HEK293 (cell line): ENCODE results near the gene IL6R.

Source experiments
- CTCF ChIA-PET: fragments of 350-600 bp; formaldehyde crosslinking; extraction: SDS; loops from one replicate; lab custom pipeline; 2021; ENCODE audit warnings: antibody characterized with exemption; lab: Yijun Ruan, JAX
- POLR2A ChIA-PET: fragments of 300-600 bp; formaldehyde crosslinking; extraction: SDS; loops from one replicate; lab custom pipeline; 2020; ENCODE audit warnings: antibody characterized with exemption, inconsistent platforms; lab: Yijun Ruan, JAX
- H3K27ac ChIP-seq: fragments of 200-500 bp; sonication (Bioruptor generic); 2 replicates; pipeline ENCODE4 v1.5.1; 2014; ENCODE audit warnings: low read depth, low read length, control low read depth, inconsistent platforms; ENCODE audit errors: extremely low read depth
- H3K36me3 ChIP-seq, 2 experiments: fragments of 200-500 bp in 1 of 2; sonication (Bioruptor generic) in 1 of 2; 1 replicate in 1 of 2; 2 replicates in 1 of 2; pipeline ENCODE4 v1.5.1; 2014 to 2017; ENCODE audit warnings: inconsistent platforms in 2 of 2, low read length in 2 of 2; ENCODE audit not compliant: control insufficient read depth in 2 of 2, insufficient read depth in 1 of 2
- H3K4me1 ChIP-seq: fragments of 200-500 bp; sonication (Bioruptor generic); 2 replicates; pipeline ENCODE4 v1.5.1; 2014; ENCODE audit warnings: mild to moderate bottlenecking, low read length, inconsistent platforms; ENCODE audit not compliant: control insufficient read depth, insufficient read depth
- H3K4me3 ChIP-seq: 2 replicates; pipeline ENCODE4 v1.5.1; 2011; ENCODE audit warnings: low read depth, mild to moderate bottlenecking, control low read depth, low read length, moderate library complexity
- H3K9me3 ChIP-seq: fragments of 200-500 bp; sonication (Bioruptor generic); 2 replicates; pipeline ENCODE4 v1.5.1; 2014; ENCODE audit warnings: low read depth, low read length, inconsistent platforms; ENCODE audit not compliant: control insufficient read depth, insufficient read depth
- KLF8 ChIP-seq: fragments of 450-650 bp; formaldehyde crosslinking; IDR thresholded peaks from 2 replicates; pipeline ENCODE4 v1.5.1; 2016; ENCODE audit warnings: missing biosample characterization, missing genetic modification characterization
- OSR2 ChIP-seq: fragments of 450-650 bp; formaldehyde crosslinking; IDR thresholded peaks from 2 replicates; pipeline ENCODE4 v1.5.1; 2016; ENCODE audit warnings: missing biosample characterization, missing genetic modification characterization
- WT1 ChIP-seq: fragments of 450-650 bp; formaldehyde crosslinking; IDR thresholded peaks from 2 replicates; pipeline ENCODE4 v1.5.1; 2016; ENCODE audit warnings: missing biosample characterization, missing genetic modification characterization
- ZBTB44 ChIP-seq: fragments of 450-650 bp; IDR thresholded peaks from 2 replicates; pipeline ENCODE4 v1.5.1; 2018; ENCODE audit warnings: missing biosample characterization, mild to moderate bottlenecking, missing genetic modification characterization
- ZFP37 ChIP-seq: fragments of 450-650 bp; formaldehyde crosslinking; IDR thresholded peaks from 2 replicates; pipeline ENCODE4 v1.5.1; 2016; ENCODE audit warnings: missing biosample characterization, missing genetic modification characterization
- ZNF292 ChIP-seq: fragments of 450-650 bp; formaldehyde crosslinking; IDR thresholded peaks from 2 replicates; pipeline ENCODE4 v1.5.1; 2016; ENCODE audit warnings: low read depth, missing biosample characterization, missing genetic modification characterization, borderline replicate concordance
- ZNF341 ChIP-seq: fragments of 450-650 bp; formaldehyde crosslinking; IDR thresholded peaks from 2 replicates; pipeline ENCODE4; 2016; ENCODE audit warnings: low read depth, missing biosample characterization, missing genetic modification characterization
- ZNF366 ChIP-seq: fragments of 450-650 bp; formaldehyde crosslinking; conservative IDR thresholded peaks from 2 replicates; pipeline ENCODE4 v1.5.1; 2016; ENCODE audit warnings: missing biosample characterization, missing genetic modification characterization
- ZNF530 ChIP-seq: fragments of 450-650 bp; formaldehyde crosslinking; IDR thresholded peaks from 2 replicates; pipeline ENCODE4 v1.5.1; 2016; ENCODE audit warnings: low read depth, missing biosample characterization, missing genetic modification characterization
- ZNF544 ChIP-seq: fragments of 450-650 bp; formaldehyde crosslinking; IDR thresholded peaks from 2 replicates; pipeline ENCODE4 v1.5.0; 2017; ENCODE audit warnings: missing biosample characterization, missing genetic modification characterization
- ZNF626 ChIP-seq: fragments of 450-650 bp; sonication (Bioruptor Pico); formaldehyde crosslinking; IDR thresholded peaks from 2 replicates; pipeline ENCODE4 v1.5.1; 2018; ENCODE audit warnings: missing biosample characterization, missing genetic modification characterization, inconsistent platforms
- ZNF704 ChIP-seq: fragments of 450-650 bp; formaldehyde crosslinking; IDR thresholded peaks from 2 replicates; pipeline ENCODE4 v1.5.1; 2016; ENCODE audit warnings: missing biosample characterization, missing genetic modification characterization
- ZNF776 ChIP-seq: fragments of 450-650 bp; formaldehyde crosslinking; IDR thresholded peaks from 2 replicates; pipeline ENCODE4 v1.5.0; 2017; ENCODE audit warnings: missing biosample characterization, missing genetic modification characterization, borderline replicate concordance
- ZNF843 ChIP-seq: fragments of 450-650 bp; formaldehyde crosslinking; IDR thresholded peaks from 2 replicates; pipeline ENCODE4 v1.5.1; 2016; ENCODE audit warnings: missing biosample characterization, missing genetic modification characterization
- TF ChIP-seq, protein P1 (sequence below): fragments of 450-650 bp; formaldehyde crosslinking; IDR thresholded peaks from 2 replicates; pipeline ENCODE4 v1.5.1; 2016; ENCODE audit warnings: missing biosample characterization, missing genetic modification characterization
- TF ChIP-seq, protein P2 (sequence below): fragments of 450-650 bp; formaldehyde crosslinking; IDR thresholded peaks from 2 replicates; pipeline ENCODE4 v1.5.1; 2016; ENCODE audit warnings: missing biosample characterization, missing genetic modification characterization
- TF ChIP-seq, protein P3 (sequence below): fragments of 450-650 bp; formaldehyde crosslinking; IDR thresholded peaks from 2 replicates; pipeline ENCODE4 v1.5.1; 2017; ENCODE audit warnings: missing biosample characterization, missing genetic modification characterization

Gene IL6R

GRCh38 chr1:154502066-154502743, 97.1 kb downstream of the IL6R start, which contains the start of the genes SHE and TDRD10 (continued):
- TF ChIP-seq, protein P1, sequence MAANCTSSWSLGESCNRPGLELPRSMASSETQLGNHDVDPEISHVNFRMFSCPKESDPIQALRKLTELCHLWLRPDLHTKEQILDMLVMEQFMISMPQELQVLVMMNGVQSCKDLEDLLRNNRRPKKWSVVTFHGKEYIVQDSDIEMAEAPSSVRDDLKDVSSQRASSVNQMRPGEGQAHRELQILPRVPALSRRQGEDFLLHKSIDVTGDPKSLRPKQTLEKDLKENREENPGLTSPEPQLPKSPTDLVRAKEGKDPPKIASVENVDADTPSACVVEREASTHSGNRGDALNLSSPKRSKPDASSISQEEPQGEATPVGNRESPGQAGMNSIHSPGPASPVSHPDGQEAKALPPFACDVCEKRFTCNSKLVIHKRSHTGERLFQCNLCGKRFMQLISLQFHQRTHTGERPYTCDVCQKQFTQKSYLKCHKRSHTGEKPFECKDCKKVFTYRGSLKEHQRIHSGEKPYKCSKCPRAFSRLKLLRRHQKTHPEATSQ (tag by site-specific recombination) = no peak
- TF ChIP-seq ZNF843 (tag by site-specific recombination) (no peak), ZNF366 (tag by site-specific recombination) (no peak), ZBTB44 (no peak), ZNF341 (tag by site-specific recombination) (no peak), ZNF292 (no peak)
- TF ChIP-seq, protein P2, sequence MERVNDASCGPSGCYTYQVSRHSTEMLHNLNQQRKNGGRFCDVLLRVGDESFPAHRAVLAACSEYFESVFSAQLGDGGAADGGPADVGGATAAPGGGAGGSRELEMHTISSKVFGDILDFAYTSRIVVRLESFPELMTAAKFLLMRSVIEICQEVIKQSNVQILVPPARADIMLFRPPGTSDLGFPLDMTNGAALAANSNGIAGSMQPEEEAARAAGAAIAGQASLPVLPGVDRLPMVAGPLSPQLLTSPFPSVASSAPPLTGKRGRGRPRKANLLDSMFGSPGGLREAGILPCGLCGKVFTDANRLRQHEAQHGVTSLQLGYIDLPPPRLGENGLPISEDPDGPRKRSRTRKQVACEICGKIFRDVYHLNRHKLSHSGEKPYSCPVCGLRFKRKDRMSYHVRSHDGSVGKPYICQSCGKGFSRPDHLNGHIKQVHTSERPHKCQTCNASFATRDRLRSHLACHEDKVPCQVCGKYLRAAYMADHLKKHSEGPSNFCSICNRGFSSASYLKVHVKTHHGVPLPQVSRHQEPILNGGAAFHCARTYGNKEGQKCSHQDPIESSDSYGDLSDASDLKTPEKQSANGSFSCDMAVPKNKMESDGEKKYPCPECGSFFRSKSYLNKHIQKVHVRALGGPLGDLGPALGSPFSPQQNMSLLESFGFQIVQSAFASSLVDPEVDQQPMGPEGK (tag by site-specific recombination) = no peak
- TF ChIP-seq, all 188 proteins: peak for 0

GRCh38 chr1:154502744-154503115, 97.6 kb downstream of the IL6R start:
- ChIA-PET POLR2A (no interaction called here), CTCF (no interaction called here)
- no peaks in the 10 kb centered on the region for H3K9me3 ChIP-seq
- H3K4me3 ChIP-seq = no peak overlapping the region
- no peaks in the 10 kb centered on the region for H3K36me3 ChIP-seq
- no peak for TF ChIP-seq ZNF776 (tag by site-specific recombination)
- no peak for TF ChIP-seq ZNF530 (tag by site-specific recombination)
- no peak for TF ChIP-seq WT1 (tag by site-specific recombination)
- TF ChIP-seq OSR2 (tag by site-specific recombination) = no peak
- no peak for TF ChIP-seq ZNF704 (tag by site-specific recombination)
- no peak for TF ChIP-seq ZNF626 (tag by site-specific recombination)
- no peak for TF ChIP-seq KLF8 (tag by site-specific recombination)
- TF ChIP-seq, protein P3, sequence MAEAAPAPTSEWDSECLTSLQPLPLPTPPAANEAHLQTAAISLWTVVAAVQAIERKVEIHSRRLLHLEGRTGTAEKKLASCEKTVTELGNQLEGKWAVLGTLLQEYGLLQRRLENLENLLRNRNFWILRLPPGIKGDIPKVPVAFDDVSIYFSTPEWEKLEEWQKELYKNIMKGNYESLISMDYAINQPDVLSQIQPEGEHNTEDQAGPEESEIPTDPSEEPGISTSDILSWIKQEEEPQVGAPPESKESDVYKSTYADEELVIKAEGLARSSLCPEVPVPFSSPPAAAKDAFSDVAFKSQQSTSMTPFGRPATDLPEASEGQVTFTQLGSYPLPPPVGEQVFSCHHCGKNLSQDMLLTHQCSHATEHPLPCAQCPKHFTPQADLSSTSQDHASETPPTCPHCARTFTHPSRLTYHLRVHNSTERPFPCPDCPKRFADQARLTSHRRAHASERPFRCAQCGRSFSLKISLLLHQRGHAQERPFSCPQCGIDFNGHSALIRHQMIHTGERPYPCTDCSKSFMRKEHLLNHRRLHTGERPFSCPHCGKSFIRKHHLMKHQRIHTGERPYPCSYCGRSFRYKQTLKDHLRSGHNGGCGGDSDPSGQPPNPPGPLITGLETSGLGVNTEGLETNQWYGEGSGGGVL = no peak
- TF ChIP-seq ZFP37 (tag by site-specific recombination) = no peak
- no peak for TF ChIP-seq ZNF544 (tag by site-specific recombination)
- H3K4me1 ChIP-seq = no peaks in the 10 kb centered on the region
- no peak overlapping the region for H3K27ac ChIP-seq
